Psoas muscle (tissue), 8 donors: Measurements from ENCODE around the gene CACNA1C. TPM values are rescaled to one million over a fixed set of nuclear protein-coding genes. Genes with fewer than 3 reads are reported as not detected.

Experiments
- ATAC-seq, 4 donors: fragments of 200-7000 bp; cut with Tn5 transposase; one replicate each; pipeline ENCODE4 v1.9.1; 2020; ENCODE audit warnings: moderate library complexity in 3 of 4, mild to moderate bottlenecking in 2 of 4
- DNase-seq, 2 donors: peaks; one replicate each; pipeline ENCODE4 v3.0.0-alpha.2; 2020
- H3K27ac ChIP-seq: fragments of 200-600 bp; one replicate; pipeline ENCODE4 v1.8.0; 2022
- H3K27me3 ChIP-seq, 3 donors: fragments of 200-600 bp in 1 of 3; one replicate each; pipeline versions ENCODE4 v1.6.1 to v1.8.0; 2013 to 2022; ENCODE audit warnings: low read length in 2 of 3, mild to moderate bottlenecking in 2 of 3, moderate library complexity in 1 of 3; ENCODE audit not compliant: insufficient read depth in 3 of 3
- H3K36me3 ChIP-seq, 2 donors: fragments of 200-600 bp in 1 of 2; one replicate each; pipeline versions ENCODE4 v1.6.1 to v1.8.0; 2013 to 2022; ENCODE audit warnings: low read depth in 1 of 2, mild to moderate bottlenecking in 1 of 2, moderate library complexity in 1 of 2; ENCODE audit not compliant: insufficient read depth in 1 of 2
- H3K4me1 ChIP-seq: fragments of 200-600 bp; one replicate; pipeline ENCODE4 v1.8.0; 2022
- H3K4me3 ChIP-seq: fragments of 200-600 bp; one replicate; pipeline ENCODE4 v1.8.0; 2022; ENCODE audit warnings: mild to moderate bottlenecking
- H3K9me3 ChIP-seq: fragments of 200-600 bp; one replicate; pipeline ENCODE4 v1.8.0; 2022
- WGBS, 3 donors: extraction: QIAGEN DNeasy Blood & Tissue Kit; methylation state at CpG; one replicate each; pipeline versions ENCODE4 v1.1.6 to v1.1.7; 2013; 5-methylcytosine and 5-hydroxymethylcytosine counted together
- intact Hi-C, 2 donors: fragments of 100-400 bp; cut with DNase I; formaldehyde crosslinking; loops; one replicate each; pipeline versions ENCODE4 v1.11.0 to v1.14.2; 2022
- long read RNA-seq, 2 donors: library from polyadenylated mRNA; unstranded; transcript quantifications; one replicate each; pipeline ENCODE4 v2.0.0, GENCODE V29; 2021
- polyA plus RNA-seq, 3 donors: library from polyadenylated mRNA; stranded (reverse); fragments of 200-250 nt; gene quantifications; one replicate each; pipeline ENCODE4 v1.2.3, GENCODE V29; 2013
- total RNA-seq, 4 donors: library from RNA; stranded (reverse); fragmentation: NEBNext Ultra II Directional in 2 of 4; extraction: Animal tissue kit (Norgen Biotek cat#: 25700) in 2 of 4; gene quantifications; one replicate each; pipeline versions ENCODE4 v1.2.1 to v1.2.4, GENCODE V29; 2021 to 2023
- TF ChIP-seq, protein P1 (sequence below): fragments of 200-600 bp; IDR thresholded peaks from one replicate; pipeline ENCODE4 v1.8.0; 2022; ENCODE audit warnings: antibody characterized with exemption
- donor health status: healthy with polysubstance abuse.
- donor health status: DM: no; HTN: no; CAD: no; lungs with moderate emphysema.
- donor health status: Bipolar disorder and iron deficiency.
- donor health status: healthy.
- donor health status: DM: yes; HTN: yes; CAD: no.
- donor health status: DM: no; HTN: no; CAD: no.
- donor health status: DM: no; HTN: no; CAD: no.
- donor health status: DM: yes; HTN: yes; CAD: no.

The CACNA1C gene
- total RNA-seq = 1 to 10 TPM in 3 of 4 donors, under 1 TPM in 1; 0.95 to 2.9 (median 1.3) TPM
- polyA plus RNA-seq = under 1 TPM; 0.26 to 0.48 (median 0.46) TPM
- long read RNA-seq, donor 1, partial matches to known transcripts = 1 of 2 reads
- long read RNA-seq, donor 1, other reads (novel, unspliced or antisense) = 1 of 2 reads
- long read RNA-seq, donor 2, partial matches to known transcripts = 0 of 3 reads
- long read RNA-seq, donor 2, other reads (novel, unspliced or antisense) = 3 of 3 reads

DNA sequence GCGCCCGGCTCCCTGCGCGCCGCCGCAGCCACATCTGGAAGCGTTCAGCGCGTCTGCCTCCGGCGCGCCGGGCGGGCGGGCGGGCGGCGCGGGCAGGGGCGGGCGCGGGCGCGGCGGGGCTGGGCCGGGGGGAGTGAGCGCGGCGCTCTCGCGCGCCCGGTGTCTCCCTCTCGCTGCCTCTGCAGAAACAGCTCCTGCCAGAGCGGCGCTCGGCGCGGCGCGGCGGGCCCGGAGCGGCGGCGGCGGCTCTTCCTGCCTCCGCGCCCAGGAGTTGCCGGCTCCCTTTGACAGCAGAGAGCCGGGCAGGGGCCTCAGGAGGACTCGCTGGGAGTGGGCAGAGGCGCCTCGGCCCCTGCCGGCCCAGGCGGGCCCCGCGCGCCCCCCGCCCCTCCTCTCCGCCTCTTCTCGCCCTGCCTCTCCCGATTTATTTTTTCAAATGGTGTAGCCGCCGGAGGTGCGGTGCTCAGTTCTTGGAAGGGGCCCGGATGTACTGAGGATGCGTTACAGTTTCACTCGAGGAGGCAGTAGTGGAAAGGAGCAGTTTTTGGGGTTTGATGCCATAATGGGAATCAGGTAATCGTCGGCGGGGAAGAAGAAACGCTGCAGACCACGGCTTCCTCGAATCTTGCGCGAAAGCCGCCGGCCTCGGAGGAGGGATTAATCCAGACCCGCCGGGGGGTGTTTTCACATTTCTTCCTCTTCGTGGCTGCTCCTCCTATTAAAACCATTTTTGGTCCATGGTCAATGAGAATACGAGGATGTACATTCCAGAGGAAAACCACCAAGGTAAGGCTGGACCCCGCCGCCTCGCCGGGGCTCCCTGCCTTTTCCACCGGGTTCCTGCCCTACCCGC is at the start of gene CACNA1C:
Gene CACNA1C (plus strand): TSS at position 162 of the 853 bp plus-strand sequence. CDS start 576 bp downstream, at position 738.
- Histone ChIP-seq H3K4me3 (peak within 1 kb of the TSS; percentile 70), H3K9me3 (no peaks in the 10 kb centered on the region), H3K4me1 (no peaks in the 10 kb centered on the region), H3K27ac (peak within 1 kb of the TSS; percentile 42), H3K36me3 (no peaks in the 10 kb centered on the region), H3K27me3 (peaks cover 10 to 69% (median 28%) of the 10 kb centered on the region in 3 donors)
- peak; percentile 54 to 71 for DNase-seq
- intact Hi-C loops = loop anchor here in 1 of 2 donors (10.0 kb wide), 1 partner anchor 232 kb away; no protein-coding TSS in a partner anchor
- WGBS, 3 donors = 0% methylated on average over 49 to 90 of the region's 90 CpGs
- ATAC-seq = peak; percentile 68 to 88 (median 77)
- TF ChIP-seq, protein P1, sequence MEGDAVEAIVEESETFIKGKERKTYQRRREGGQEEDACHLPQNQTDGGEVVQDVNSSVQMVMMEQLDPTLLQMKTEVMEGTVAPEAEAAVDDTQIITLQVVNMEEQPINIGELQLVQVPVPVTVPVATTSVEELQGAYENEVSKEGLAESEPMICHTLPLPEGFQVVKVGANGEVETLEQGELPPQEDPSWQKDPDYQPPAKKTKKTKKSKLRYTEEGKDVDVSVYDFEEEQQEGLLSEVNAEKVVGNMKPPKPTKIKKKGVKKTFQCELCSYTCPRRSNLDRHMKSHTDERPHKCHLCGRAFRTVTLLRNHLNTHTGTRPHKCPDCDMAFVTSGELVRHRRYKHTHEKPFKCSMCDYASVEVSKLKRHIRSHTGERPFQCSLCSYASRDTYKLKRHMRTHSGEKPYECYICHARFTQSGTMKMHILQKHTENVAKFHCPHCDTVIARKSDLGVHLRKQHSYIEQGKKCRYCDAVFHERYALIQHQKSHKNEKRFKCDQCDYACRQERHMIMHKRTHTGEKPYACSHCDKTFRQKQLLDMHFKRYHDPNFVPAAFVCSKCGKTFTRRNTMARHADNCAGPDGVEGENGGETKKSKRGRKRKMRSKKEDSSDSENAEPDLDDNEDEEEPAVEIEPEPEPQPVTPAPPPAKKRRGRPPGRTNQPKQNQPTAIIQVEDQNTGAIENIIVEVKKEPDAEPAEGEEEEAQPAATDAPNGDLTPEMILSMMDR = peak; percentile 35

DNA sequence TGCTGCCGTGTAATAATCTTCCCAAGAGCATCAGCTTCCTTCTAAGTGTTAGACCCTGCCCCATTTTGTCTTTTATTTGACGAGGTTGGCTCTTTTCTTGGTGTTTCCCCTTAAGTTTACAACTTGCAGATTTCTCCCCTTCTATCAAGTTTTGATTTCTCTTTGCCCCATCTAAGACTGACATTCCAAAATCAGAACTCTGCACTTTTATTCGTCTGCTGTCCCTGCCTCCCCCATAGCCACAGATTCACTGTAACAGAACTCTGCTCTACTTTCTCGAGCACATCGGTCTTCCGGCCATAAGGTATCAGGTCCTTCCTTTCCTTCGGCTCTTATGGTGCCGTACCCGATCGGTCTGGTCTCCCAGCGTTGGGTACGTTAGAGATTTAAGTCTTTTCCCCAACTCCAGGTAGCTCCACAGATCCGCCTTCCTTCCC is 49.1 kb upstream of the CACNA1C start:
- TF ChIP-seq, protein P1 = no peak
- no peaks in the 10 kb centered on the region for H3K9me3 ChIP-seq
- DNase-seq (no peak), ATAC-seq (peak; percentile 1 to 46 (median 14))
- peaks cover 0 to under 1% (median 0%) of the 10 kb centered on the region in 3 donors for H3K27me3 ChIP-seq
- peaks cover 20% of the 10 kb centered on the region for H3K4me1 ChIP-seq
- peak overlapping the region; percentile 81 for H3K27ac ChIP-seq
- peak overlapping the region; percentile 70 for H3K4me3 ChIP-seq
- no peaks in the 10 kb centered on the region for H3K36me3 ChIP-seq
- intact Hi-C loops = no loop called here
- 0% methylated on average over 13 of the region's 13 CpGs for WGBS, 3 donors

DNA sequence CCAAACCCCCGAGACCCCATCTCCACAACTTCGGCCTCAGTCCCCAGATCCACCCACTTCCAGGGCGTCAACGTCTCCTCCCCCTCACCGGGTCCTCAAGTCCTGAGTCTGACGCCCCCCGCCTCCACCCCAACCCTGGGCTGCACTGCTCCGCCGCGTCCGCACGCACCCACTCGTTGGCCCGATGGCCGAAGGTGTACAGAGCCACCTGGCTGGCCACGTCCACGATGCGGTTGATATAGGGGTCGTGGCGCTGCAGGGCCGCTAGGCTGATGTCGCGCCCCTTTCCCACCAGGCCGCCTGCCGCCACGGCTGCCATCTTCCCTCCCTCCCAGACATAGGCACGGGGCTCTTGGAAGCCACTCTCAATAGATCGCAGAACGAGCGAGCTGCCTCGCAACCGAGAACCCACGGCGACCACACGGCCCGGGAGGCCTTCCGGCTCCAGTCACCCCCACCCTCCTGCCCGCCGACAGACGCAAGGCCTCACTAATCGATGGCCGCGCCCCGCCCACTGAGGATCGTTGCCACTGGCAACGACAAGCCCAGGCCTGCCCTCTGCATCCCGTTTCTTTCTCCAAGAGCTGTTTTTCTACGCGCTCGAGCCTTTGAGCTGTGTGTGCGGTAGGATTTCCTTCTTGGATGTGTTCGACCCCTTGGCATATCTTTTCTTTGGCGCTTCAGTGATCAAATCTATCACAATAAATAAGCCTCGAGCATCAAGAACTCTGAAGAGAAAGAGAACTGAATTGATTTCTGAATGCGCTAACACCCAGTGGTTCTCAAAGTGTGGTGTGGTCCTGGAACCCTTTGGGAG is 48.5 kb upstream of the CACNA1C start, which contains the start of gene DCP1B:
Gene DCP1B (minus strand): TSS at position 345 of the 817 bp plus-strand sequence. CDS start 26 bp downstream, at position 319.
- ATAC-seq = peak; percentile 100
- no peaks in the 10 kb centered on the region for H3K9me3 ChIP-seq
- peaks cover 0 to 3% (median 0%) of the 10 kb centered on the region in 3 donors for H3K27me3 ChIP-seq
- TF ChIP-seq, protein P1 = no peak
- DNase-seq = peak; percentile 97 to 98
- H3K27ac ChIP-seq = peak within 1 kb of the TSS; percentile 81
- H3K4me1 ChIP-seq = peaks cover 20% of the 10 kb centered on the region
- H3K4me3 ChIP-seq = peak within 1 kb of the TSS; percentile 70
- WGBS, 3 donors = 3% methylated on average over 55 of the region's 55 CpGs
- H3K36me3 ChIP-seq = no peaks in the 10 kb centered on the region
- intact Hi-C loops = no loop called here

DNA sequence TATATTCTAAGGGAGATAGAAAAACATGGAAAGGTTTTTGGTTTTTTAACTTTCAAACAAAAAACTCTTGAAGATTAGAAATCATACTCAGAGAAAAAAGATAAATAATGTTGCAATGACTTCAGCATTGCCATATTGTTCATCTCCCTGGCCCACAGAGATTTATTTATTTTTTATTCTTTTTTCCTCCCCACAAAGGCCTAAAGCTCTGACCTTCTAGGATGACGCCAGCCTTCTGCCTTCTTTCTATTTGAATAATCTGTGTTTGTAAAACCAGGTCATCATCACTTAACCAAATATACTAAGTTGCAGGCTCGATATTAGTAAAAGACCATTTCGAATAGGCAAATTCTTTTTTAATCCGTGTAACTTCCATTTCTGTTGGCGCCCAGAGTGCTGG is 44.1 kb upstream of the CACNA1C start:
- Histone ChIP-seq H3K9me3 (no peaks in the 10 kb centered on the region), H3K4me1 (no peaks in the 10 kb centered on the region), H3K36me3 (no peaks in the 10 kb centered on the region), H3K27ac (no peak overlapping the region), H3K27me3 (peaks cover 0 to 3% (median 0%) of the 10 kb centered on the region in 3 donors), H3K4me3 (no peak overlapping the region)
- intact Hi-C loops = no loop called here
- ATAC-seq = no peak
- 72 to 75% (median 75%) methylated on average over 5 of the region's 5 CpGs for WGBS, 3 donors
- TF ChIP-seq, protein P1 = no peak
- no peak for DNase-seq
